HepG2 (cell line): ENCODE data around the gene GADD45GIP1. TPM values are rescaled to one million over a fixed set of nuclear protein-coding genes. Genes with fewer than 3 reads are reported as not detected.
A peak's percentile ranks its signal among the peaks of the same experiment; 100 is the strongest.

ENCODE experiments used
- ARNT ChIP-seq: fragments of 450-650 bp; IDR thresholded peaks from 2 replicates; pipeline ENCODE4 v1.6.1; 2017
- CBFB ChIP-seq: sonication (generic); formaldehyde crosslinking; IDR thresholded peaks from 2 replicates; pipeline ENCODE4 v1.4.0; 2020; ENCODE audit warnings: missing genetic modification reagents
- EHMT2 ChIP-seq: fragments of 200-600 bp; sonication (generic); IDR thresholded peaks from 2 replicates; pipeline ENCODE4 v1.7.0; 2017; ENCODE audit warnings: antibody characterized with exemption, low read depth, low read length, borderline replicate concordance
- ELF1 ChIP-seq: sonication (generic); formaldehyde crosslinking; IDR thresholded peaks from 2 replicates; pipeline ENCODE4 v1.4.0; 2020; ENCODE audit warnings: missing genetic modification reagents
- FOXK2 ChIP-seq: fragments of 450-650 bp; IDR thresholded peaks from 2 replicates; pipeline ENCODE4 v1.6.1; 2016
- HMGA1 ChIP-seq: sonication (generic); formaldehyde crosslinking; conservative IDR thresholded peaks from 2 replicates; pipeline ENCODE4 v1.4.0; 2020; ENCODE audit warnings: missing genetic modification reagents
- JDP2 ChIP-seq: sonication (generic); formaldehyde crosslinking; IDR thresholded peaks from 2 replicates; pipeline ENCODE4 v1.8.1; 2022; ENCODE audit warnings: missing genetic modification reagents, borderline replicate concordance
- MAFG ChIP-seq: sonication (generic); formaldehyde crosslinking; IDR thresholded peaks from 2 replicates; pipeline ENCODE4 v1.5.1; 2020; ENCODE audit warnings: mild to moderate bottlenecking, missing genetic modification reagents
- NFATC3 ChIP-seq: sonication (generic); formaldehyde crosslinking; IDR thresholded peaks from 2 replicates; pipeline ENCODE4 v1.5.1; 2020; ENCODE audit warnings: mild to moderate bottlenecking, missing genetic modification reagents
- POLR2AphosphoS2 ChIP-seq: IDR thresholded peaks from 2 replicates; pipeline ENCODE4 v1.6.1; 2011; ENCODE audit warnings: low read depth, low read length, improper control_type of control experiment
- PRDM4 ChIP-seq: sonication (generic); formaldehyde crosslinking; IDR thresholded peaks from 2 replicates; pipeline ENCODE4 v1.9.0; 2021; ENCODE audit warnings: missing genetic modification reagents, borderline replicate concordance
- RXRB ChIP-seq: IDR thresholded peaks from 2 replicates; pipeline ENCODE4 v1.6.1; 2016; ENCODE audit warnings: borderline replicate concordance, missing genetic modification reagents, missing compliant biosample characterization
- SATB2 ChIP-seq: sonication (generic); formaldehyde crosslinking; IDR thresholded peaks from 2 replicates; pipeline ENCODE4 v1.5.0; 2020; ENCODE audit warnings: missing genetic modification reagents
- SUZ12 ChIP-seq: fragments of 150-350 bp; IDR thresholded peaks from 2 replicates; pipeline ENCODE4 v1.6.1; 2014; ENCODE audit warnings: low read depth, low read length
- TFAP4 ChIP-seq: sonication (generic); IDR thresholded peaks from 2 replicates; pipeline ENCODE4 v1.6.1; 2016; ENCODE audit warnings: low read depth, borderline replicate concordance
- ZBTB10 ChIP-seq: sonication (generic); formaldehyde crosslinking; IDR thresholded peaks from 2 replicates; pipeline ENCODE4 v1.4.0; 2020; ENCODE audit warnings: missing genetic modification reagents, borderline replicate concordance
- ZBTB4 ChIP-seq: sonication (generic); formaldehyde crosslinking; IDR thresholded peaks from 2 replicates; pipeline ENCODE4 v1.4.0; 2020; ENCODE audit warnings: missing genetic modification reagents, mild to moderate bottlenecking, borderline replicate concordance
- ZNF598 ChIP-seq: sonication (generic); formaldehyde crosslinking; IDR thresholded peaks from 2 replicates; pipeline ENCODE4 v1.5.1; 2020; ENCODE audit warnings: mild to moderate bottlenecking, missing genetic modification reagents, borderline replicate concordance
- ZNF709 ChIP-seq: sonication (generic); formaldehyde crosslinking; IDR thresholded peaks from 2 replicates; pipeline ENCODE4 v1.5.0; 2020; ENCODE audit warnings: mild to moderate bottlenecking, missing genetic modification reagents
- ZNF841 ChIP-seq: sonication (generic); formaldehyde crosslinking; IDR thresholded peaks from 2 replicates; pipeline ENCODE4 v1.8.1; 2023; ENCODE audit warnings: missing genetic modification reagents, borderline replicate concordance
- polyA plus RNA-seq, 8 experiments: library from polyadenylated mRNA; depleted of rRNA in 3 of 8; stranded (reverse) in 7 of 8; unstranded in 1 of 8; fragments of >200 nt; fragmentation: Illumina TruSeq in 4 of 8; extraction: Trizol in 4 of 8; gene quantifications; 2 replicates each; pipeline versions ENCODE4 v1.2.1 to v1.2.3, GENCODE V29; 2011 to 2016; ENCODE audit warnings: low read depth in 4 of 8, missing spikeins in 1 of 8, mixed read lengths in 1 of 8; ENCODE audit not compliant: insufficient read depth in 1 of 8
- total RNA-seq, 5 experiments: library from RNA; depleted of rRNA; stranded (reverse); fragments of >200 nt; fragmentation: Illumina TruSeq; extraction: Trizol; gene quantifications; 2 replicates each; pipeline ENCODE4 v1.2.3, GENCODE V29; 2016; ENCODE audit warnings: low read depth in 1 of 5

GADD45GIP1 gene
- total and polyA plus RNA-seq, 2 of the 13 experiments (the other 11 are each of a cell fraction or from before 2014, with no cell fraction given), result 24.6 to 30.7 TPM

GRCh38 chr19:12956446-12957388 is at the start of gene GADD45GIP1 (continued):
- TF ChIP-seq ZBTB10, result no peak; the same call in 1 of the 2 replicates
- TF ChIP-seq MAFG (CRISPR knock-in tag), result no peak
- TF ChIP-seq CBFB (CRISPR knock-in tag), result 0 out of 2 replicates have a peak, but pooled peaks have one; percentile 13
- no peak for TF ChIP-seq ZBTB4 (CRISPR knock-in tag)
- no peak for TF ChIP-seq HMGA1 (CRISPR knock-in tag)
- TF ChIP-seq JDP2 (CRISPR knock-in tag), result no peak
- no peak for TF ChIP-seq TFAP4
- no peak for TF ChIP-seq ZNF841 (CRISPR knock-in tag)
- no peak for TF ChIP-seq FOXK2
- 0 out of 2 replicates have a peak, but pooled peaks have one; percentile 31 for TF ChIP-seq NFATC3 (CRISPR knock-in tag)
- TF ChIP-seq SATB2 (CRISPR knock-in tag), result no peak
- TF ChIP-seq ZNF709 (CRISPR knock-in tag), result no peak; the same call in 1 of the 2 replicates
- TF ChIP-seq ARNT, result no peak
- TF ChIP-seq ELF1, result no peak
- TF ChIP-seq SUZ12, result no peak
- no peak for TF ChIP-seq POLR2AphosphoS2
- no peak for TF ChIP-seq EHMT2
- 0 out of 2 replicates have a peak, but pooled peaks have one; percentile 15 for TF ChIP-seq RXRB
- TF ChIP-seq ZNF598, result peak; percentile 29; the same call in 1 of the 2 replicates
- no peak for TF ChIP-seq PRDM4 (CRISPR knock-in tag)
